ENCODE results near the gene OAS2.

- TF ChIP-seq CTCF (IDR thresholded peaks at IDR 0.05; ENCODE audit: poor library complexity), result no peak
- TF ChIP-seq EZH2 (IDR thresholded peaks at IDR 0.05; ENCODE audit: borderline replicate concordance), result no peak
- no peak for TF ChIP-seq EZH2phosphoT487 (IDR thresholded peaks at IDR 0.05; ENCODE audit: low read depth, severe bottlenecking, unreplicated experiment)
Measured at GRCh38 chr12:113022563-113023297, 44.4 kb downstream of the OAS2 start.

Measured in hepatocyte (in vitro differentiated cells).